SK-N-SH (cell line): Measurements from ENCODE around the gene CLPTM1L. TPM values are rescaled to one million over a fixed set of nuclear protein-coding genes. Genes with fewer than 3 reads are reported as not detected.

Source experiments
- CTCF ChIA-PET: fragments of 300-600, 350-600 bp; formaldehyde crosslinking; extraction: SDS; loops from one replicate; lab custom pipeline; 2021; lab: Yijun Ruan, JAX
- POLR2A ChIA-PET: fragments of 350-600 bp; sonication (Branson Sonifier 250); formaldehyde crosslinking; extraction: SDS; loops from one replicate; lab custom pipeline; 2020; ENCODE audit warnings: antibody characterized with exemption, inconsistent platforms; lab: Yijun Ruan, JAX
- DNase-seq: peaks from one replicate; pipeline ENCODE4 v3.0.0; 2012
- H2AFZ ChIP-seq: fragments of 200-600 bp; sonication (generic); 2 replicates; pipeline ENCODE4 v1.8.1; 2016; ENCODE audit warnings: antibody characterized with exemption, mild to moderate bottlenecking, low read depth
- H3F3A ChIP-seq: fragments of 200-600 bp; sonication (generic); replicated peaks from 2 replicates; pipeline ENCODE3; 2016; ENCODE audit warnings: antibody characterized with exemption, mild to moderate bottlenecking; ENCODE audit not compliant: insufficient read depth
- H3K27ac ChIP-seq, 2 experiments: fragments of 200-500 bp in 1 of 2; fragments of 200-600 bp in 1 of 2; sonication (Bioruptor generic) in 1 of 2; sonication (generic), shearing (Covaris generic) in 1 of 2; 2 replicates each; pipeline versions ENCODE4 v1.5.1 to v1.6.1; 2014 to 2016; ENCODE audit warnings: low read depth in 2 of 2, inconsistent platforms in 1 of 2, low read length in 1 of 2, mild to moderate bottlenecking in 1 of 2, mixed read lengths in 1 of 2
- H3K27me3 ChIP-seq: fragments of 200-600 bp; sonication (generic), shearing (Covaris generic); 2 replicates; pipeline ENCODE4 v1.6.1; 2016; ENCODE audit warnings: mixed run types; ENCODE audit not compliant: insufficient read depth
- H3K36me3 ChIP-seq, 2 experiments: fragments of 200-500 bp in 1 of 2; fragments of 200-600 bp in 1 of 2; sonication (Bioruptor generic) in 1 of 2; sonication (generic) in 1 of 2; replicated peaks in 1 of 2; 2 replicates each; pipeline versions ENCODE3 to v1.5.1; 2014 to 2016; ENCODE audit warnings: low read length in 1 of 2, mild to moderate bottlenecking in 1 of 2; ENCODE audit not compliant: insufficient read depth in 2 of 2, control insufficient read depth in 1 of 2
- H3K4me1 ChIP-seq, 2 experiments: fragments of 200-500 bp in 1 of 2; fragments of 200-600 bp in 1 of 2; sonication (Bioruptor generic) in 1 of 2; sonication (generic), shearing (Covaris generic) in 1 of 2; 2 replicates each; pipeline versions ENCODE4 v1.5.1 to v1.6.1; 2014 to 2016; ENCODE audit warnings: low read depth in 1 of 2, low read length in 1 of 2, mixed run types in 1 of 2; ENCODE audit not compliant: insufficient read depth in 2 of 2, control insufficient read depth in 1 of 2
- H3K4me2 ChIP-seq: fragments of 200-600 bp; sonication (generic), shearing (Covaris generic); 2 replicates; pipeline ENCODE4 v1.6.1; 2017; ENCODE audit warnings: mixed run types
- H3K4me3 ChIP-seq, 2 experiments: fragments of 200-500 bp in 1 of 2; fragments of 200-600 bp in 1 of 2; sonication (Bioruptor generic) in 1 of 2; sonication (generic), shearing (Covaris generic) in 1 of 2; 2 replicates each; pipeline versions ENCODE4 v1.5.1 to v1.8.1; 2014 to 2016; ENCODE audit warnings: low read depth in 2 of 2, inconsistent platforms in 1 of 2, low read length in 1 of 2, mild to moderate bottlenecking in 1 of 2, mixed read lengths in 1 of 2, moderate library complexity in 1 of 2
- H3K79me2 ChIP-seq: fragments of 200-600 bp; sonication (generic); 2 replicates; pipeline ENCODE4 v1.8.1; 2017; ENCODE audit warnings: mild to moderate bottlenecking; ENCODE audit not compliant: insufficient read depth
- H3K9ac ChIP-seq: fragments of 200-600 bp; sonication (generic); 2 replicates; pipeline ENCODE4 v1.6.1; 2017; ENCODE audit warnings: mixed run types
- H3K9me2 ChIP-seq: fragments of 200-600 bp; sonication (generic); 2 replicates; pipeline ENCODE4 v1.6.1; 2017; ENCODE audit warnings: mixed run types
- H3K9me3 ChIP-seq: fragments of 200-600 bp; sonication (generic); 2 replicates; pipeline ENCODE4 v1.6.1; 2017; ENCODE audit warnings: mixed run types, mild to moderate bottlenecking, moderate library complexity
- H4K20me1 ChIP-seq: fragments of 200-600 bp; sonication (generic); 2 replicates; pipeline ENCODE4 v1.6.1; 2017; ENCODE audit warnings: mild to moderate bottlenecking, mixed run types; ENCODE audit not compliant: insufficient read depth
- FOXM1 ChIP-seq: IDR thresholded peaks from 2 replicates; pipeline ENCODE4 v1.4.0; 2012; ENCODE audit warnings: low read depth, mild to moderate bottlenecking
- MAX ChIP-seq: IDR thresholded peaks from 2 replicates; pipeline ENCODE4 v1.4.0; 2012; ENCODE audit warnings: low read depth
- MXI1 ChIP-seq: IDR thresholded peaks from 2 replicates; pipeline ENCODE4 v1.6.1; 2012; ENCODE audit warnings: mild to moderate bottlenecking, low read depth, low read length, improper control_type of control experiment
- POLR2AphosphoS5 ChIP-seq: IDR thresholded peaks from 2 replicates; pipeline ENCODE4 v1.6.1; 2012; ENCODE audit warnings: low read depth, low read length
- RCOR1 ChIP-seq: fragments of 150-350 bp; IDR thresholded peaks from 2 replicates; pipeline ENCODE4 v1.6.1; 2017; ENCODE audit warnings: antibody characterized with exemption, low read length
- SMC3 ChIP-seq: IDR thresholded peaks from 2 replicates; pipeline ENCODE4 v1.6.1; 2012; ENCODE audit warnings: low read depth, low read length, improper control_type of control experiment
- TAF1 ChIP-seq: IDR thresholded peaks from 2 replicates; pipeline ENCODE4 v1.6.1; 2012; ENCODE audit warnings: low read depth, mild to moderate bottlenecking, low read length, moderate library complexity, borderline replicate concordance
- TEAD4 ChIP-seq: IDR thresholded peaks from 2 replicates; pipeline ENCODE4 v1.4.0; 2012; ENCODE audit warnings: mild to moderate bottlenecking, borderline replicate concordance; ENCODE audit not compliant: insufficient read depth
- USF2 ChIP-seq: fragments of 150-350 bp; IDR thresholded peaks from 2 replicates; pipeline ENCODE4 v1.6.1; 2017; ENCODE audit warnings: antibody characterized with exemption, low read length, low read depth, borderline replicate concordance
- ZBTB33 ChIP-seq: IDR thresholded peaks from 2 replicates; pipeline ENCODE4 v1.4.0; 2012; ENCODE audit warnings: low read depth, borderline replicate concordance
- WGBS: methylation state at CpG from one replicate; pipeline ENCODE4 v1.1.6; 2017; ENCODE audit warnings: low lambda C conversion rate; 5-methylcytosine and 5-hydroxymethylcytosine counted together
- polyA plus RNA-seq, 3 experiments: library from polyadenylated mRNA; depleted of rRNA; stranded (reverse); fragments of >200 nt; gene quantifications; 2 replicates each; pipeline ENCODE4 v1.2.3, GENCODE V29; 2012

The CLPTM1L gene
- polyA plus RNA-seq, 1 of the 3 experiments (the other 2 are of a cell fraction): 202 TPM

DNA sequence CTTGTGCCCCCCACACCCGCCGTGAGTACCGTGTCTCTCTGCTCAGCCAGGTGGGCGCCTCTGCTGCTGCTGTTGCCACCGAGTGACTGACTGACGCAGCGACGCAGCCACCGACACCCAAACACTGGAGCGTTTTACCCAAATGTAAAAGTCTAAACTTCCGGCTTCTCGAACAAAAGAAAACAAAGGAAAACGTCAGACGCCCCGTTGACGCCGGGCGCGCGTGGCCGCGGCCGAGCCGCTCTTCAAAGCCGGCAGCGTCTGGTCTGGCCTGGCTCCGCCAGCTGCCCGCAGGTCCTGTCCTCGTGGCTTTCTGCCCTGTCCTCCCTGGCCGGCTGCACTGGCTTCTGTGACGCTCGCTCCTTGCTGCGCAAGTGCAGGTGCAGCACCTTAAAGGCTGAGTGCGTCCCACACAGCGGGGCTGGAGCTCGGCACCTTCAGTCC, 41.4 kb upstream of the CLPTM1L start:
- H3K9me3 ChIP-seq: no peaks in the 10 kb centered on the region
- H3K36me3 ChIP-seq: no peaks in the 10 kb centered on the region
- H3K4me1 ChIP-seq: peaks cover 0 to 10% of the 10 kb centered on the region in 2 experiments; a peak in 1 of 4 replicates
- H2AFZ ChIP-seq: peak overlapping the region; percentile 78; the same call in 1 of the 2 replicates
- H3K79me2 ChIP-seq: no peaks in the 10 kb centered on the region
- peak; percentile 84 for DNase-seq
- no peaks in the 10 kb centered on the region for H4K20me1 ChIP-seq
- 14% methylated on average over 12 of the region's 36 CpGs for WGBS
- H3K9ac ChIP-seq: no peak overlapping the region
- peak overlapping the region; percentile 50 to 59 for H3K4me3 ChIP-seq
- H3K27me3 ChIP-seq: peaks cover 16% of the 10 kb centered on the region
- peak overlapping the region; percentile 71 for H3K4me2 ChIP-seq
- no peaks in the 10 kb centered on the region for H3F3A ChIP-seq
- no peaks in the 10 kb centered on the region for H3K9me2 ChIP-seq
- H3K27ac ChIP-seq: no peak overlapping the region; a peak in 1 of 4 replicates
- ChIA-PET POLR2A (interaction anchor here (0.8 to 1.1 kb wide), 2 partner anchors 42 to 44 kb away, joined by 3 to 4 read pairs; partner anchors contain the start of gene CLPTM1L), CTCF (interaction anchor here (1.1 to 2.3 kb wide), 4 partner anchors 10 to 258 kb away, joined by 3 to 12 read pairs (median 3); no protein-coding TSS in a partner anchor)
- TF ChIP-seq USF2 (no peak), MXI1 (peak; percentile 74)

- peaks cover 16% of the 10 kb centered on the region for H3K27me3 ChIP-seq
- ChIA-PET POLR2A (interaction anchor here (0.8 to 1.1 kb wide), 2 partner anchors 41 to 44 kb away, joined by 3 to 4 read pairs; partner anchors contain the start of gene CLPTM1L), CTCF (interaction anchor here (1.1 to 2.3 kb wide), 5 partner anchors 11 to 269 kb away, joined by 3 to 12 read pairs (median 3); no protein-coding TSS in a partner anchor)
- TF ChIP-seq MXI1 (peak; percentile 38; the same call in 1 of the 2 replicates), USF2 (no peak)
- TF ChIP-seq, all 33 proteins: peak for 1
- 59% methylated on average over 9 of the region's 48 CpGs for WGBS
- no peak overlapping the region for H3K9ac ChIP-seq
- H3K4me1 ChIP-seq: peaks cover 0 to 10% of the 10 kb centered on the region in 2 experiments; a peak in 1 of 4 replicates
- H3K79me2 ChIP-seq: no peaks in the 10 kb centered on the region
- peak overlapping the region; percentile 50 to 59 for H3K4me3 ChIP-seq
- no peak overlapping the region; a peak in 1 of 4 replicates for H3K27ac ChIP-seq
- H3K9me3 ChIP-seq: no peaks in the 10 kb centered on the region
- peak overlapping the region; percentile 78; the same call in 1 of the 2 replicates for H2AFZ ChIP-seq
- DNase-seq: peak; percentile 93
- H4K20me1 ChIP-seq: no peaks in the 10 kb centered on the region
- H3K9me2 ChIP-seq: no peaks in the 10 kb centered on the region
- no peaks in the 10 kb centered on the region for H3F3A ChIP-seq
- H3K36me3 ChIP-seq: no peaks in the 10 kb centered on the region
- H3K4me2 ChIP-seq: peak overlapping the region; percentile 71
Measured at GRCh38 chr5:1385395-1386273, 40.7 kb upstream of the CLPTM1L start.

DNA sequence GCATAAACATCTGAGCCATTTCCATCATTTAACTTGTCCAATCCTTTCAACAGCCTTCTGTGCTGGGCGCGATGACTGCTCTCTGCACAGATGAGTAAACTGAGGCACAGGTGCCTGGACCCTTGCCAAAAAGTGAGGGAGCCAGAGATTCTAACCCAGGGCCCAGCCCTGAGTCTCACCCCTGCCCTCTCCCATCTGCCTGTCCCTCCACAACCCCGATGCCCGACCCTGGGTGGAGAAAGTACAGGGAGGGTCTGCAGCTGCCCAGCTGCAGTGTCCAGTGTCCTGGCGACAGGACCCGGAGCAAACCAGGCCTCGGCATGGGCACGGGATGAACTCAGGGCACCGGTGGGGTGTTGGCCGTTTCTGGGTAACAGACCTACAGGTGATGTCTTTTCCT, 39.6 kb upstream of the CLPTM1L start:
- 69% methylated on average over 6 of the region's 10 CpGs for WGBS
- CTCF ChIA-PET: interaction anchor here (1.0 to 1.3 kb wide), 2 partner anchors 17 to 270 kb away, joined by 3 read pairs; no protein-coding TSS in a partner anchor
- TF ChIP-seq TAF1 (no peak), RCOR1 (no peak), USF2 (no peak), TEAD4 (no peak), ZBTB33 (no peak), MAX (no peak), SMC3 (no peak), POLR2AphosphoS5 (no peak), FOXM1 (no peak)

More for the DNA sequence above, 39.6 kb upstream of the CLPTM1L start:
- Histone ChIP-seq H3K9ac (no peak overlapping the region), H3K79me2 (no peaks in the 10 kb centered on the region), H3K4me1 (peaks cover 0 to 10% of the 10 kb centered on the region in 2 experiments; a peak in 1 of 4 replicates), H3K36me3 (no peaks in the 10 kb centered on the region), H3K27me3 (peaks cover 18% of the 10 kb centered on the region), H4K20me1 (no peaks in the 10 kb centered on the region), H2AFZ (no peak overlapping the region), H3K4me3 (no peak overlapping the region), H3F3A (no peaks in the 10 kb centered on the region), H3K27ac (no peak overlapping the region), H3K9me3 (no peaks in the 10 kb centered on the region), H3K4me2 (no peak overlapping the region), H3K9me2 (no peaks in the 10 kb centered on the region)
- DNase-seq: no peak
- POLR2A ChIA-PET: no interaction called here
